Skin epidermis (tissue), 12 donors: ENCODE data around the gene SCMH1.
"Not testable (repeated sequence)": the region's sequence is repeated elsewhere in the genome, so short reads cannot be mapped to it uniquely, and the experiment has no call there.

Experiments
- H3K27ac ChIP-seq, 21 experiments: fragments of 200-600 bp; sonication (generic) in 11 of 21; one replicate each; pipeline ENCODE4 v1.5.0; 2020; ENCODE audit warnings: mild to moderate bottlenecking in 3 of 21, inconsistent platforms in 2 of 21, moderate library complexity in 2 of 21
- H3K4me3 ChIP-seq, 7 experiments: fragments of 200-600 bp; sonication (generic) in 2 of 7; one replicate each; pipeline ENCODE4 v1.5.0; 2020; ENCODE audit warnings: inconsistent platforms in 2 of 7, mild to moderate bottlenecking in 2 of 7, moderate library complexity in 1 of 7

SCMH1 gene

GRCh38 chr1:41221995-41222394 lies 20.1 kb downstream of the SCMH1 start:
- Histone ChIP-seq H3K4me3 (no peak overlapping the region), H3K27ac (no peak overlapping the region)

- no peak overlapping the region for H3K27ac ChIP-seq
- H3K4me3 ChIP-seq = no peak overlapping the region
These were observed 24.0 kb downstream of the SCMH1 start for GRCh38 chr1:41218152-41218551.

DNA sequence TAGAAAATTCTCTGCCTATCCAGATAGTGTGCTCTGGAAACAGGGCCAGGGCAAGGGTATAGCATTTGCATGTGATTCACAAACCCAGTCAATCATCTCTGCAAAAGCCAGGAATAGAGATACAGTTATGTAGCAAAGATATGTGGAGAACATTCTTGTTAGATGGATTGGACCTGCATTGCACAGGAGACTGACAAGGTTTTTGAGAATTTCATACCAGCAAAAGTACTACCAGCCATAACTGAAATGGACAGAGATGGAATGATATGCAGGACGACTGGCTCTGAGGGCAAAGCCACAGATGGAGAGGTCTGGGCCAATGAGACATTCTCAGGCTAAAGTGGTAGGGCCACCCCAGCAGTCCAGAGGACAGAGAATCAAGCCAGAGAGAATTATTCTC lies 24.7 kb downstream of the SCMH1 start:
- Histone ChIP-seq H3K4me3 (no peak overlapping the region), H3K27ac (no peak overlapping the region)

- no peak overlapping the region for H3K27ac ChIP-seq
These were observed 26.5 kb downstream of the SCMH1 start for GRCh38 chr1:41215623-41216022.

DNA sequence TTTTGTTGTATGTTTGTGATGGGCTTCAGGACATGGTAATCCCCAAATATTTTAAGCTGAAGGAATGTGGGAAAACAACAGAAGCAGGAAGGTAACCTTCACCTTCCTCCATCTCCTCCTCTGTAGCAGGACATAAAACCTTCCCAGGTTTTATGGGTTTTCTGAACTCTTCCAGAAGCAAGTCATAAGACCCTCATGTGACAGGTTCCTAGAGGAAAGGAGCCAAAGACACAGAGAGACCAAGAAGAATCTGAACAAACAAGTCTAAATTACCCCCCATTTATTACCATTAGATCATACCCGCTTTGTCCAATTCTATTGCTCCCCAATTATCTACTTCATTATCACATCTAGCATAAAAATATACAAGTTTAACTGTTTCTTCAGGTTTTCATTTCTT lies 28.8 kb downstream of the SCMH1 start:
- no peak overlapping the region for H3K27ac ChIP-seq
- no peak overlapping the region for H3K4me3 ChIP-seq

More at GRCh38 chr1:41215623-41216022, 26.5 kb downstream of the SCMH1 start:
- H3K4me3 ChIP-seq = no peak overlapping the region

DNA sequence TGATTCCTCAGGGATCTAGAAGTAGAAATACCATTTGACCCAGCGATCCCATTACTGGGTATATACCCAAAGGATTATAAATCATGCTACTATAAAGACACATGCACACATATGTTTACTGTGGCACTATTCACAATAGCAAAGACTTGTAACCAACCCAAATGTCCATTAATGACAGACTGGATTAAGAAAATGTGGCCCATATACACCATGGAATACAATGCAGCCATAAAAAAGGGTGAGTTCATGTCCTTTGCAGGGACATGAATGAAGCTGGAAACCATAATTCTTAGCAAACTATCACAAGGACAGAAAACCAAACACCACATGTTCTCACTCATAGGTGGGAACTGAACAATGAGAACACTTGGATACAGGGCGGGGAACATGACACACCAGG lies 30.5 kb downstream of the SCMH1 start:
- H3K4me3 ChIP-seq, H3K27ac ChIP-seq: not testable (repeated sequence)

GRCh38 chr1:41207053-41207452 lies 35.1 kb downstream of the SCMH1 start:
- H3K27ac ChIP-seq, H3K4me3 ChIP-seq: not testable (repeated sequence)

GRCh38 chr1:41200728-41201127 lies 41.4 kb downstream of the SCMH1 start:
- Histone ChIP-seq H3K27ac (no peak overlapping the region), H3K4me3 (no peak overlapping the region)

DNA sequence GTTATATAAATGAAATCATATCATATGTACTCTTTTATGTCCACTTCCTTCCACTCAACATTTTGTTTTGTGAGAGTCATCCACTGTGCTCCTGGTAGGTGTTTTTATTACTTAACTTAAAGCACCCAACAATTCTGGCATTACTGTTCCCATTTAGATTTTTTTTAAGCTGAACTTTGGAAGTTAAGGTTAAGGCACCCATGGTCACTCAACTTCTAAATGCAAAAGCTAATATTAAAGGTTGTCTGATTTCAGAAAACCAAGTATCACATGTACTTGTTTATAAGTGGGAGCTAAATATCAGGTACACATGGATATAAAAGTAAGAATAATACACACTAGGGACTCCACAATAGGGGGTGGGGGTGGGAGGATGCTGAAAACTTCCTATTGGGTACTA lies 42.7 kb downstream of the SCMH1 start:
- Histone ChIP-seq H3K27ac (no peak overlapping the region), H3K4me3 (no peak overlapping the region)

DNA sequence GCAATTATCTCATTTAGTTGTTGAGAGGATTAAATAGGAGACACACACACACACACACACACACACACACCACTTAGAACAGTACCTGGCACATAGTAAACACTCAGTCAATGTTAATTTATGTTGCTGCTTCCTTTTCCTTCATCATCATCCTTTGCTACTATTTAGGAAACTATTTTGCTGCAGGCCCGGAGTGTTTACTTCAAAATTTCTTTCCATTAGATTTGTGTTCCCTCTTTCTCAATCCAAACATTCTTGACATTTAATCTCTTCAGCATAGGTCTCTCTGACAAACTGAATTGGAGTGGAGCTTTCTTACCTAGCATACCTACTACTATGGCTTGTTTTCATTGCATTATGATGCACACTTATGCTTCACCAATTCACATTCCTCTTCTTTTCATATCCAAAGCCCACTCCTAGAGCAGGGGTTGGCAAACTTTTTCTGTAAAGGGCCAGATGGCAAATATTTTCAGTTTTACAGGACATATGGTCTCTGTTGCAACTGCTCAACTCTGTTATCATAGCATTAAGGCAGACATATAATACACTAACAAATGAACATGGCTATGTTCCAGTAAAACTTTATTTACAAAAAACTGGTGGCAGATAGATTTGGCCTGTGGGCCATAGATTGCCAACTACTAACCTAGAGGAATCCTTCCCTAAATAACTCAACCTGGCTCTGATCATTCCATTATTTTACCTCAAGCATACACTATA lies 49.5 kb downstream of the SCMH1 start:
- no peak overlapping the region for H3K4me3 ChIP-seq
- no peak overlapping the region for H3K27ac ChIP-seq

- H3K4me3 ChIP-seq = no peak overlapping the region
- no peak overlapping the region for H3K27ac ChIP-seq
These were observed 57.7 kb downstream of the SCMH1 start for GRCh38 chr1:41184446-41184845.

DNA sequence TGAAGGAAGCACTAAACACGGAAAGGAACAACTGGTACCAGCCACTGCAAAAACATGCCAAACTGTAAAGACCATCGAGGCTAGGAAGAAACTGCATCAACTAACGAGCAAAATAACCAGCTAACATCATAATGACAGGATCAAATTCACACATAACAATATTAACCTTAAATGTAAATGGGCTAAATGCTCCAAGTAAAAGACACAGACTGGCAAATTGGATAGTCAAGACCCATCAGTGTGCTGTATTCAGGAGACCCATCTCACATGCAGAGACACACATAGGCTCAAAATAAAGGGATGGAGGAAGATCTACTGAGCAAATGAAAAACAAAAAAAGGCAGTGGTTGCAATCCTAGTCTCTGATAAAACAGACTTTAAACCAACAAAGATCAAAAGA lies 63.9 kb downstream of the SCMH1 start:
- not testable (repeated sequence) for H3K4me3 ChIP-seq, H3K27ac ChIP-seq

DNA sequence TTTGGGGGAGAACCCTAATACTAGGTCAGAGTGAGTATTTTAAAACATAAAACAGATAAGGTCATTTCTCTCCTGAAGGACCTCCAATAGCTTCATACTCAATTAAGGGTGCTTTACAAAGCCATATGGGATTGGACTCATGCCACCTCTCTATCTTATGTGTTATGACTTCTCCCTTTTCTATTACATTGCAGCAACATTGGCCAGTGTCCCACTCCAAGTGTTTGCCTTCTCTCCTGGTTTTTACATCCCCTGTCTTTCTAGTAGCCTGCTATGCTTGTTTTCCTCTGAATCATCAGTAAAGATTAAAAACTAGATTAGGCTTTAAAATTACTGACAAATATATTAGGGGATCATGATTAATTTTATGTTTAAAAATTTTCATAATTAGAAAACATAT lies 66.6 kb downstream of the SCMH1 start:
- Histone ChIP-seq H3K4me3 (no peak overlapping the region), H3K27ac (no peak overlapping the region)

- no peak overlapping the region for H3K4me3 ChIP-seq
These were observed 67.9 kb downstream of the SCMH1 start for GRCh38 chr1:41174170-41174569.

DNA sequence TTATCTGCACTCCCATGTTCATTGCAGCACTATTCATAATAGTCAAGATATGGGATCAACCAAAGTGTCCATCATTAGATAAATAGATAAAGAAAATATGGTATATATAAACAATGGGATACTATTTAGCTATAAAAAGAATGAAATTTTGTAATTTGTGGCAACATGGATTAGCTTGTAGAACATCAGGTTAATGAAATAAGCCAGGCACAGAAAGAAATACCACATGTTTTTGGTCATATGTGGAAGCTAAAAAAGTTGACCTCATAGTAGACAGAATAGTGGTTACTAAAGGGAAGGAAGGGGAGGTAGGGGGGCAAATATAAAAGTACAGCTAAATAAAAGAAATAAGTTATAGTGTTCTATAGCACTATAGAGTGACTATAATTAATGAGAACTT lies 68.5 kb downstream of the SCMH1 start:
- H3K27ac ChIP-seq = no peak overlapping the region
- no peak overlapping the region for H3K4me3 ChIP-seq

More at GRCh38 chr1:41174170-41174569, 67.9 kb downstream of the SCMH1 start:
- H3K27ac ChIP-seq = no peak overlapping the region

- Histone ChIP-seq H3K4me3 (no peak overlapping the region), H3K27ac (no peak overlapping the region)
These were observed 70.7 kb downstream of the SCMH1 start for GRCh38 chr1:41171266-41171874.

DNA sequence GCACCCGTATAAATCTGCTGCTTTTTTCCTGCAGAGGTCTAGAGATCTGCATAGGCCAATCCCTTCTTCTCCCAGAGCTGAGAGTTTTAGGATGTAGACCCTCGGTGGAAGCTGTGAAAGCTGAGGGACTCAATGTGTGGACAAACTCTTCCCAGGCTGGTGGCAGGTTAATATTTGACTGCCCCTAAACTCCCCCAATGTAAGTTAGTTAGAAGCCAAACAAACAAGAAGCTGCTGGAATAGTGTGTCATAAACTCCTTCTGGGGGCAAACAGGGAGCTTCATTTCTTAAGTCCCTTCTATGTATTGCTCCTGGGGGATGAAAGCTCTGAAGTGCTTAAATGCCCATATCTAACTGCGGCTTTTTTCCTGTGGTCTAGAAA lies 72.3 kb downstream of the SCMH1 start:
- no peak overlapping the region for H3K4me3 ChIP-seq

DNA sequence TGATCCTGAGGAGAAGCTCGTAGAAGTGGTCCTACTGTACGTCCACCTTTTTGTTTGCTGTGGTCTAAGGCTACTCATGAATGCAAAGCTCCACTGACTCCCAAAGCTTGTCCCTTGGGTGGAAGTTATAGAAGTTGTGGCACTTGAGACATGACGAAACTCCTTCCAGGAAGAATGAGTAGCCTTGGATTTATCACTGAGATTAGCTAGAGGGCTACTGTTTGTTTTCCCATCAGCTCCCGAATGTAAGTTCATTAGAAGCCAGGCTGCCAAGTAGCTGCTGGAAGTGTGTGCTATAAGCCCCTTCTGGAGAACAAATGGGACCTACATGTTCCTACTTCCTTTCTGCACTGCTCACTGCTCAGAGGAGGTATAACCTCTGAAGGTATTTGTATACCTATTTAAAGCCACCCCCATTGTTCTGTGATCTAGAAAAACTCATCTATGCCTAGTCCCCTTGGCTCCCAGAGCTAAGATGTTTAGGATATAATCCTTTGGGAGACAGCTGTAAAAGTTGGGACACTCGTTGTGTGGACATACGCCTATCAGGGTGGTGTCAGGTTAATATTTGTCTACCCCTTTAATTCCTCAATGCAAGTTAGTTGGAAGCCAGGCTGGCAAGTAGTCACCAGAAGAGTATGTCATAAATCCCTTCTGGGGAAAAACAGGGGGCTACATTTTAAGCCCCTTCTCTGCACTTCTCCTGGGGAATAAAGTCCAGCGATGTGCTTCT lies 72.9 kb downstream of the SCMH1 start:
- no peak overlapping the region for H3K27ac ChIP-seq

More for the DNA sequence above, 72.3 kb downstream of the SCMH1 start:
- H3K27ac ChIP-seq = no peak overlapping the region

GRCh38 chr1:41167667-41168066 lies 74.4 kb downstream of the SCMH1 start:
- Histone ChIP-seq H3K27ac (no peak overlapping the region), H3K4me3 (no peak overlapping the region)

More for the DNA sequence above, 72.9 kb downstream of the SCMH1 start:
- no peak overlapping the region for H3K4me3 ChIP-seq

GRCh38 chr1:41164727-41165126 lies 77.4 kb downstream of the SCMH1 start:
- no peak overlapping the region for H3K4me3 ChIP-seq
- H3K27ac ChIP-seq = no peak overlapping the region

DNA sequence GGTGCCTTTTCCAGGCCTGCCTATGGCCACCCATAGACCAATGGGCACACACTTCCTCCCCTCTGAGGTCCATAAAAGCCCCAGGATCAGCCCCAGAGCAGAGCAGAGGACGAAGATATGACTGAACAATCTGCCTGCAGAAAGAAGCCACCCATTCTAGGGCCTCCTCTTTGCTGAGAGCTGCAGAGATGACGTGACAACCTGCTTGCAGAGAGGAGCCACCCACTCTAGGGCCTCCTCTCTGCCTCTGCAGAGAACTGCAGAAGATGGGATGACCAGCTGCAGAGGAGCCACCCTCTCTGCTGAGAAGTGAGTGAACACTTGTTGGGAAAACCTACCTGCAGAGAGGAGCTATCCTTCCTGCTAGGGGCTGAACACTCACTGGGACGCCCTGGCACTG lies 79.7 kb downstream of the SCMH1 start:
- Histone ChIP-seq H3K4me3 (no peak overlapping the region), H3K27ac (no peak overlapping the region)
